GM19324 (cell line): ENCODE data around the gene NAV3.
"Not testable (repeated sequence)": the region's sequence is repeated elsewhere in the genome, so short reads cannot be mapped to it uniquely, and the experiment has no call there.

Source experiments
- ATAC-seq: cut with Tn5 transposase; IDR thresholded peaks from one replicate; pipeline ENCODE4 v1.9.1; 2021; ENCODE audit warnings: mild to moderate bottlenecking, moderate library complexity; ENCODE audit not compliant: unreplicated experiment, low FRiP score

The NAV3 gene

GRCh38 chr12:78101113-78101876 is 270.6 kb downstream of the NAV3 start:
- ATAC-seq = no peak

GRCh38 chr12:78101946-78102635 is 271.4 kb downstream of the NAV3 start:
- no peak for ATAC-seq

GRCh38 chr12:78102801-78103200 is 272.1 kb downstream of the NAV3 start:
- not testable (repeated sequence) for ATAC-seq

- ATAC-seq = no peak
Observed at GRCh38 chr12:78115889-78116288, 285.2 kb downstream of the NAV3 start.

DNA sequence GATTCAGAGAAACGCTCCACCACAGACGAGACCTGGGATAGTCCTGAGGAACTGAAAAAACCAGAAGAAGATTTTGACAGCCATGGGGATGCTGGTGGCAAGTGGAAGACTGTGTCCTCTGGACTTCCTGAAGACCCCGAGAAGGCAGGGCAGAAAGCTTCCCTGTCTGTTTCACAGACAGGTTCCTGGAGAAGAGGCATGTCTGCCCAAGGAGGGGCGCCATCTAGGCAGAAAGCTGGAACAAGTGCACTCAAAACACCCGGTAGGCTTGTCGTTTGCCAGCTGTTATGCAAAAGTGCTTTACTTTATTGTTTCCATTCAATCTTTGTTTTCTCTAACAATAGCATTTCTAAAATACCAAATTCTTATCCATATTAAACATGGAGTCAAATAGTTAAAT is 287.3 kb downstream of the NAV3 start:
- no peak for ATAC-seq

DNA sequence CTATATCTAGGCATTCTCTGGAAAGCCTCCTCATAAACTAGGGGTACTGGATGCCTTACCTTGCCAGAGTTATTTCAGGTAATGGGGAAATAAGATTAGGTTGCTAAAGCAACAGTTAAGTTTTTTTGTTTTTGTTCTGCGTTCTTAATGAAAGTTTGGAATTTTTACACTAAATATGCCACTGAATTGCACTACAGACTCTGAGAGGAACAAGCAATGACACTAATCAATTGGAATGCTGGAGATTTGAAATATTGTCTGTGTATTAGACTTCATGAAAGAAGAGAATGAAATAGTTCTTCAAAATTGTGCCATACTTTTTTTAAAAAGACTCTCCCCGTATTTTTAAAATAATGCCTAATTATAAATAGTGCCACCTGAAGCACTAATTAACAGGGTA is 287.8 kb downstream of the NAV3 start:
- no peak for ATAC-seq

GRCh38 chr12:78119351-78119918 is 288.7 kb downstream of the NAV3 start:
- no peak for ATAC-seq

DNA sequence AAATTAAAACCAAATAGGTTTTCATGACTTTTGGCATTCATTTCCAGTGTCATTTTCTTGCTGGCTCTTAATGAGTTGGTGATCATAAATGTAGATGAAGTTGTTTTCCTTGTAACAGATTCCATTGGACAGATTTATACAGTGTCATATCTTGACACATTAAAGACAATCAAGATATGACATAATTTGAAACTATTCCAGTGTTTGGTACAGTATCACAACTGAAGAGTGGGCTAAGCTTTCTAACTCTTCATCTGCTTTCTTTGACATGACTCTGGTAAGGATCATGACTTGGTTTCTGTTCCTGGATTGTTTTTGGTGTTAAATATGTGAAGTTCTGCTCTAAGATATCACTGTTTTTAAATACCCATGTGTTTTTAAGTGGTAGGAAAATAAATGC is 289.6 kb downstream of the NAV3 start:
- ATAC-seq = no peak

DNA sequence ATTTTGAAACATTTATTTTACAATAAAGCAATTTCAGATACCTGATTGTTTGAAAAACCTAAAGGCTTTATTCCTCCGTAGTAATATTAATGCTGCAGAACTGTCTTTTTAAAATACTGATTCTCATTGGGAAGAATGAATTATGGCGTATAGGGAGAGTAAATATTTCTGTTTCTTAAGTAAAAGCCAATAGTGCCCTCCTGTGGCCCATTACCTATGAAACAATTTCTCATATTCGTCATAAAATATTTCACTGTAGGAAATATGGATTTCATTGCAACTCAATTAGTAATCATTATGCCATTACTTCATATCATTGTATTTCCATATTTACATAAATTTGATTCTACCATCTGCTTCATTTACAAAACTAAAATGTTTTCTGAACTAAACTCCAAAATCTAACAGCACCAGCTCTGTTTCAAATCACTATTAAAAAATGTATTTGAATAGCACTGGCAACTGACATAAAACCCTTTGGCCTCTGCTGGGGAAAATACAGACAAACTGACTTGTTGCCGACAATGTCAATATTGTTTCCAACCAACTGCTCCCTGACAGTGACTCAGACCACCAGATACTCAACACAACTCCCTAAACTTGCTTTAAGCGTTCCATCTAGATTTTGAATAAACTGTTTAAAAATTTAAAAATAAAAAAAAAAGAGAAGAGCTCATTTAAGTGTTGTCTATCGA is 290.3 kb downstream of the NAV3 start:
- ATAC-seq = no peak

DNA sequence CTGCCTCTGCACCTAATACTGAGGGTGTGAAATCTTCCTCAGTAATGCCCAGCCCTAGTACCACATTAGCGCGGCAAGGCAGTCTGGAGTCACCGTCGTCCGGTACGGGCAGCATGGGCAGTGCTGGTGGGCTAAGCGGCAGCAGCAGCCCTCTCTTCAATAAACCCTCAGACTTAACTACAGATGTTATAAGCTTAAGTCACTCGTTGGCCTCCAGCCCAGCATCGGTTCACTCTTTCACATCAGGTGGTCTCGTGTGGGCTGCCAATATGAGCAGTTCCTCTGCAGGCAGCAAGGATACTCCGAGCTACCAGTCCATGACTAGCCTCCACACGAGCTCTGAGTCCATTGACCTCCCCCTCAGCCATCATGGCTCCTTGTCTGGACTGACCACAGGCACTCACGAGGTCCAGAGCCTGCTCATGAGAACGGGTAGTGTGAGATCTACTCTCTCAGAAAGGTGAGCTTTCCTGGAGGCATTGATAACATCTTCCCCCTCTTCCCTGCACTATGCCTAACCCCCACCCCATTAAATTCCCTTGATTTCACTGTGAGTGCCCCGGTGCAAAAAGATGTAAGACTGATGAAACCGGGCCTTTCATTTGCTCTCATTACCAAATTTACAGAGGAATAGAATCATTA is 291.4 kb downstream of the NAV3 start:
- no peak for ATAC-seq

DNA sequence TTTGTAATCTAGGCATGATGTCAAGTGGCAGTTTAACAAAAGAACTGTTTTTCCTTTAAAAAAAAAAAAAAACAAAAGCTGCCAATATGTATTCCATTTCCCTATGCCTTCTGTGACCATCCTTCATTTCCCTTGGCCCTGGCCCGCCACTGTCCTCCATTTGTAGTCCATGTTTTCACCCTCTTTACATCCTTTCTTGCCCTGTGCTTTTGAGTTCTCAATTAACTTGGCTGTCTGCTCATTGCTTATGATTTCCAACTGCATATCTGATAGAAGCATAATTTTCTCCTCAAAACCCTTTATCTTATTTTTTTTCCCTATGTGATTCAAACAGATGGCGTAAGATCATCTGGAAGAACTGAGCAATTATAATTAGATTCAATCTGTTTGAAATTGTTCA is 297.5 kb downstream of the NAV3 start:
- ATAC-seq = no peak

DNA sequence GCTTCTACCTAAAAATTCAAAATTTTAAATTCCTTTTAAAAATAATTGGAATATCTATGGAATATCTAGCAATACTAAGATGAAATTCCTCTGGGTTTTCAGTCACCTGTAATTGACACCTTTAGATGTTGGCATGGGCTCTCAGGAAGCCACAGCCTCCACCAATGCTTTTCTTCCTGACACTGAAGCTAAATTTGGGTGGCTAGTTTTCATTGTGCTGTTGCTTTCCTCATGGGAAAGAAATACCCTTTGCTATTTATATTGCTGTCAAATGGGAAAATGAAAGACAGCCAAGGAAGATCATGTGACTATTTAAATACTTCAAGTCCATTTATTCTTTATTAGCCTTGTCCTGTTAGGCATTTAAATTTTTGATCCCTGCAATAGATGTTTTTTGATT is 313.0 kb downstream of the NAV3 start:
- ATAC-seq = no peak

GRCh38 chr12:78145398-78145797 is 314.7 kb downstream of the NAV3 start:
- ATAC-seq = no peak

DNA sequence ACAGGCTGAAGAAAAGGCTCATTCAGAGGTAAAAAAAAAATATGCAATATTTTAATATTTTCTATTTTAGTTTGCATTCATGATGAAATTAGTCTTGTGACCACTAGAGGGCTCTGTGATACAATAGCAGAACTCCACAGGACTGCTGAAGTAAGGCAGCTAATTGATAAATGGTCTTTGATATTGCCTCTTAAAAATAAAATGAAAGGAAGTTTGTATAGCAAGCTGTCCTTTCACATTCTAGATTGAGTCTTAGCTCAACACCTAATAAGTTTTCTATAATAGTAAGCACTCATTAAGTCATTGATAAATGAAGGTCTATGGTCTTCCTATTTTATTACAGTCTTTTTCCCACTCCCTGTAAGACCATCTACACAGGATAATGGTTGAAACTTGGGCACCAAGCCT is 315.7 kb downstream of the NAV3 start:
- ATAC-seq = no peak

DNA sequence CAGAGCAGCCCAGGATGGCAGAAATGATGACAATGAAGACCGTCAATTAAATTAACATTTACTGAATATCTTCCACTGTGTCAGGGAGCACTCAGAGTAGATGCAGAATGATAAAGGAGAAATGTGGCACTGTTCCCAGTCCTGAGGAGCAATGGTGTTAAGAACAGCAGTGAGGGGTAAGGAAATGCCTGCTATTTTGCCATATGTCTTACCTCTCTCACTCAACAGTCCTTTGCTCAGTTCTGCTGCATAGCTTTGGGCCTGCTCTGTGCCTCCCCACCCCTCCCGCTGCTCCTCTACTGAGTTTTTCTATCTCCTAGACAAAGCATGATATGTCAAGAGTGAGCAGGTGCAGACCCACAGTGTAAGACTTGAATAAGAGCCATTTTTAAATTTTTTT is 318.8 kb downstream of the NAV3 start:
- ATAC-seq = no peak

DNA sequence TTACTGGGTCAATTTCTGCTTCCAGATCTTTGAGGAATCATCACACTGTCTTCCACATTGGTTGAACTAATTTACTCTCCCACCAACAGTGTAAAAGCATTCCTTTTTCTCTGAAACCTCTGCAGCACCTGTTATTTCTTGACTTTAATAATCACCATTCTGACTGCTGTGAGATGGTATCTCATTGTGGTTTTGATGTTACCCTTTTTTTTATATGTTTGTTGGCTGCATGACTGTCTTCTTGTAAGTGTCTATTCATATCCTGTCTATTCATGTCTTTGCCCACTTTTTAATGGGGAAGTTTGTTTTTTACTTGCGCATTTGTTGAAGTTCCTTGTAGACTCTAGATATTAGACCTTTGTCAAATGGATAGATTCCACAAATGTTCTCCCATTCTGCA is 324.9 kb downstream of the NAV3 start:
- ATAC-seq = no peak

GRCh38 chr12:78156751-78157150 is 326.1 kb downstream of the NAV3 start:
- ATAC-seq = no peak

- ATAC-seq = no peak
Observed at GRCh38 chr12:78157199-78157598, 326.5 kb downstream of the NAV3 start.

GRCh38 chr12:78164154-78164553 is 333.5 kb downstream of the NAV3 start:
- ATAC-seq = no peak

DNA sequence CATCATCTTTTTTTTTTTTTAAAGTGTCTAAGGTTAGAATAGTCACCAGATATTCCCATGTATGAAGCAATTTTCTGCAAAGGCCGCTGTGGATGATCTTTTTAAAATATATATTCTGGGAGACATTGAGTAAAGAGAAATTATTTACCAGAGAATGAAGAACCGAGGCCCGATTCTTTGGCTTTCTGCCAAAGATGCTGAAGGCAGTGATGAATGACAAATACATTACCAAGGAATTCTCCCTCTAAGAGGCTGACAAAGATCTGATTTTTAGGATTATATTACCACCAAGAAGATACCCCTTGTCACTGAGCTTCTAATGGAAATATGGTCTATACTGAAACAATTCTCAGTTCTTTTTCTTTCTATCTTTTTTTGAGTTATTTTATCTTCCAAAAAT is 336.8 kb downstream of the NAV3 start:
- no peak for ATAC-seq

DNA sequence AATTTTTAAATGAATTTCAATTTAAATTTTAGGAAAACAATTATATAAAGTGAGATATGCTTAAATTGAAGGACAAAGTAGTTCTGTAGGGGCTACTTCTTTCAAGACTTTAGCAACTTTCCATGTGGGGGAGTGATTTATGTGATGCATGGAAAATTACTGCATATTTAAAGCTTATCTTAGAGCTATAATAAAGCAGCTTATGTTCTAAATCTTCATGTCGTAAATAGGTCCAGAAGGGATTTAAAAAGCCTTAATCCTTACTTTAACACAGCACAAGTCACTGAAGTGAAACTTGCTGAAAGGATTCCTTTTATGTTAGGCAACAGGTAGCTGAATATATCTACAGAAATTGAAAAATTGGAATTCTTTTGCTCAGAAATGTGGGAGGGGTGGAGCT is 340.4 kb downstream of the NAV3 start:
- ATAC-seq = no peak
